ENCODE results near the gene RUSC1.

DNA sequence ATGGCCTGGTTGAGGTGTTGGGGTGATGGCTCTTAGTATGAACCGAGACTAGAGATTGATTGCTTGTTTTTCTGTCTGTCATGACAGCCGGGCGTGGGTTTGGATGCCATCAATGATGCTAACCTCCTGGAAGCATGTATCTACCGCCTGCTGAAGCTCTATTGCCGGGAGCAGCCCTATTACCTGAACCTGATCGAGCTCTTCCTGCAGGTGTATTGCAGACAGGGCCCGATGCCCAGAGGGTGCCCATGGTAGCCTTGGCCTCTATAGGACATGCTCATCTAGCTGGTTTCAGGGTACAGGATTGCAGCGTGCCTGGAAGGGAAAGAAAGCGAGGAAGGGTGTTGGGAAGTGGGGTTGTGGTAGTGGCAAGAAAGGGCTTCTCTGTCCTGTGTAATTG is 2.6 kb upstream of the RUSC1 start:
- TF ChIP-seq, protein P1, sequence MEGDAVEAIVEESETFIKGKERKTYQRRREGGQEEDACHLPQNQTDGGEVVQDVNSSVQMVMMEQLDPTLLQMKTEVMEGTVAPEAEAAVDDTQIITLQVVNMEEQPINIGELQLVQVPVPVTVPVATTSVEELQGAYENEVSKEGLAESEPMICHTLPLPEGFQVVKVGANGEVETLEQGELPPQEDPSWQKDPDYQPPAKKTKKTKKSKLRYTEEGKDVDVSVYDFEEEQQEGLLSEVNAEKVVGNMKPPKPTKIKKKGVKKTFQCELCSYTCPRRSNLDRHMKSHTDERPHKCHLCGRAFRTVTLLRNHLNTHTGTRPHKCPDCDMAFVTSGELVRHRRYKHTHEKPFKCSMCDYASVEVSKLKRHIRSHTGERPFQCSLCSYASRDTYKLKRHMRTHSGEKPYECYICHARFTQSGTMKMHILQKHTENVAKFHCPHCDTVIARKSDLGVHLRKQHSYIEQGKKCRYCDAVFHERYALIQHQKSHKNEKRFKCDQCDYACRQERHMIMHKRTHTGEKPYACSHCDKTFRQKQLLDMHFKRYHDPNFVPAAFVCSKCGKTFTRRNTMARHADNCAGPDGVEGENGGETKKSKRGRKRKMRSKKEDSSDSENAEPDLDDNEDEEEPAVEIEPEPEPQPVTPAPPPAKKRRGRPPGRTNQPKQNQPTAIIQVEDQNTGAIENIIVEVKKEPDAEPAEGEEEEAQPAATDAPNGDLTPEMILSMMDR (IDR thresholded peaks at IDR 0.05 in 4 of 5, conservative IDR thresholded peaks at IDR 0.05 in 1 of 5): no peak
- no peak for TF ChIP-seq POLR2A (IDR thresholded peaks at IDR 0.05)

Measured in gastrocnemius medialis (tissue), 4 donors.